ENCODE data around the gene B9D1.

DNA sequence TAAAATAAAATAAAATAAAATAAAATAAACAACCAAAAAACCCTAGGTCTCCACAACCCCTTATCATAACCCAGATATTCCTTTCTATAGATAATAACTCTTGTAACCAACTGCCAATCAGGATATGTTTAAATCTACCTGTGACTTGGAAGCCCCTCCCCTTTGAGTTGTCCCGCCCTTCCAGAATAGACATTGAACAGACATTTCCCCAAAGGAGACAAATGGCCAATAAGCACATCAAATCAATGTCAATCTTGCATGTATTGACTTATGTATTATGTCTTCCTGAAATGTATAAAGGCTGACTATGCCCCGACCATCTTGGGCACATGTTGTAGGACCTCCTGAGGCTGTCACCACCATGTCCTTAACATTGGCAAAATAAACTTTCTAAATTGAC, 14.3 kb upstream of the B9D1 start:
- TF ChIP-seq, protein P1, sequence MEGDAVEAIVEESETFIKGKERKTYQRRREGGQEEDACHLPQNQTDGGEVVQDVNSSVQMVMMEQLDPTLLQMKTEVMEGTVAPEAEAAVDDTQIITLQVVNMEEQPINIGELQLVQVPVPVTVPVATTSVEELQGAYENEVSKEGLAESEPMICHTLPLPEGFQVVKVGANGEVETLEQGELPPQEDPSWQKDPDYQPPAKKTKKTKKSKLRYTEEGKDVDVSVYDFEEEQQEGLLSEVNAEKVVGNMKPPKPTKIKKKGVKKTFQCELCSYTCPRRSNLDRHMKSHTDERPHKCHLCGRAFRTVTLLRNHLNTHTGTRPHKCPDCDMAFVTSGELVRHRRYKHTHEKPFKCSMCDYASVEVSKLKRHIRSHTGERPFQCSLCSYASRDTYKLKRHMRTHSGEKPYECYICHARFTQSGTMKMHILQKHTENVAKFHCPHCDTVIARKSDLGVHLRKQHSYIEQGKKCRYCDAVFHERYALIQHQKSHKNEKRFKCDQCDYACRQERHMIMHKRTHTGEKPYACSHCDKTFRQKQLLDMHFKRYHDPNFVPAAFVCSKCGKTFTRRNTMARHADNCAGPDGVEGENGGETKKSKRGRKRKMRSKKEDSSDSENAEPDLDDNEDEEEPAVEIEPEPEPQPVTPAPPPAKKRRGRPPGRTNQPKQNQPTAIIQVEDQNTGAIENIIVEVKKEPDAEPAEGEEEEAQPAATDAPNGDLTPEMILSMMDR (IDR thresholded peaks at IDR 0.05 in 4 of 5, conservative IDR thresholded peaks at IDR 0.05 in 1 of 5), result no peak
- TF ChIP-seq POLR2A (IDR thresholded peaks at IDR 0.05), result no peak
